BLaER1 treated with 17β-estradiol and CSF1 and Interleukin-3, amounts not matched to agents 10 nM and 100 nM (cell line): ENCODE measurements around the gene MAP2K7.
"Not testable (repeated sequence)": the region's sequence is repeated elsewhere in the genome, so short reads cannot be mapped to it uniquely, and the experiment has no call there.

Experiments
- H3K27ac ChIP-seq, 11 experiments: shearing (Covaris generic); formaldehyde crosslinking; 2 replicates each; pipeline ENCODE4 v1.8.1; 2022
- H3K27me3 ChIP-seq, 11 experiments: shearing (Covaris generic); formaldehyde crosslinking; 2 replicates each; pipeline ENCODE4 v1.8.1; 2022
- H3K36me3 ChIP-seq, 11 experiments: shearing (Covaris generic); formaldehyde crosslinking; 2 replicates each; pipeline ENCODE4 v1.8.1; 2022
- H3K4me1 ChIP-seq, 10 experiments: shearing (Covaris generic); formaldehyde crosslinking; 2 replicates each; pipeline ENCODE4 v1.8.1; 2022
- H3K4me2 ChIP-seq, 11 experiments: shearing (Covaris generic); formaldehyde crosslinking; 2 replicates each; pipeline ENCODE4 v1.8.1; 2022
- H3K4me3 ChIP-seq, 10 experiments: shearing (Covaris generic); formaldehyde crosslinking; 2 replicates each; pipeline ENCODE4 v1.8.1; 2022
- H3K9ac ChIP-seq, 11 experiments: shearing (Covaris generic); formaldehyde crosslinking; 2 replicates each; pipeline ENCODE4 v1.8.1; 2022
- H3K9me3 ChIP-seq, 11 experiments: shearing (Covaris generic); formaldehyde crosslinking; replicated peaks in 1 of 11; 2 replicates each; pipeline ENCODE4 v1.8.1; 2022
- H4K20me1 ChIP-seq, 11 experiments: shearing (Covaris generic); formaldehyde crosslinking; 2 replicates each; pipeline ENCODE4 v1.8.1; 2022
- Cebpa-rat ChIP-seq, 11 experiments: shearing (Covaris generic); IDR thresholded peaks; 2 replicates each; pipeline ENCODE4 v1.8.1; 2022

MAP2K7 gene

DNA sequence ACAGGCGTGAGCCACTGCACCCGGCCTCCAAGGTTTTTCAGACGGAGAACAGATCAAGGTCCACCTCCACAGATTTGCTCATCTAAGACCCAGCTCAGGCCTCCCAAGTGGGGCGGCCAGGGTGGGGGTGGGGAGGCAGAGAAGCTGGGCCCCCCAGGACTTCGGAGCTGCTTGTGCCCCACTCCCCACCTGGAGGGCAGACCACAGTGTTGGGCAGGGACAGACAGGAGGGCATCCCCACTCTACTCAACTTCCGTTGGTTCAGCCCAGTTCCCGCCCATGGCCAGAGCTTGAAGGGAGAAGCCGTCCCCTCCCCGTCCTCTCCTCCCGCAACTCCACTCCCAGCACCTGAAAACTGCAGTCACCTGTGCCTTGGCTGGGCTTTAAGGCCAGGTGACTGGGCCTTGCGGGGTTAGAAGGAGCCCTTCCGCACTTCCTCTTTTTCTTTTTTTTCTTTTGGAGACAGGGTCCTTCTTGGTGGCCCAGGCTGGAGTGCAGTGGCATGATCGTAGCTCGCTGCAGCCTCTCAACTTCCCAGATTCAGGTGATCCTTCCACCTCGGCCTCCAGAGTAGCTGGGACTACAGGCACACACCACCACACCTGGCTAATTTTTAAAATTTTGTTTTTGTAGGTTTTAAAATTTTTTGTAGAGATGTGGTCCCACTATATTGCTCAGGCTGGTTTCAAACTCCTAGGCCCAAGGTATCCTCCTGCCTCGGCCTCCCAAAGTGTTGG, 16.1 kb upstream of the MAP2K7 start:
- H3K27ac ChIP-seq: no peak overlapping the region
- H3K9ac ChIP-seq: no peak overlapping the region
- no peak for TF ChIP-seq Cebpa-rat (IDR thresholded peaks at IDR 0.05)
- H3K36me3 ChIP-seq: no peaks in the 10 kb centered on the region
- peaks cover 0 to 22% (median 16%) of the 10 kb centered on the region in 11 experiments; a peak in 14 of 22 replicates for H3K27me3 ChIP-seq
- no peak overlapping the region for H3K4me3 ChIP-seq
- no peaks in the 10 kb centered on the region for H3K9me3 ChIP-seq
- peaks cover 21 to 55% (median 40%) of the 10 kb centered on the region in 10 experiments for H3K4me1 ChIP-seq
- H3K4me2 ChIP-seq: no peak overlapping the region; a peak in 1 of 22 replicates
- H4K20me1 ChIP-seq: no peaks in the 10 kb centered on the region

DNA sequence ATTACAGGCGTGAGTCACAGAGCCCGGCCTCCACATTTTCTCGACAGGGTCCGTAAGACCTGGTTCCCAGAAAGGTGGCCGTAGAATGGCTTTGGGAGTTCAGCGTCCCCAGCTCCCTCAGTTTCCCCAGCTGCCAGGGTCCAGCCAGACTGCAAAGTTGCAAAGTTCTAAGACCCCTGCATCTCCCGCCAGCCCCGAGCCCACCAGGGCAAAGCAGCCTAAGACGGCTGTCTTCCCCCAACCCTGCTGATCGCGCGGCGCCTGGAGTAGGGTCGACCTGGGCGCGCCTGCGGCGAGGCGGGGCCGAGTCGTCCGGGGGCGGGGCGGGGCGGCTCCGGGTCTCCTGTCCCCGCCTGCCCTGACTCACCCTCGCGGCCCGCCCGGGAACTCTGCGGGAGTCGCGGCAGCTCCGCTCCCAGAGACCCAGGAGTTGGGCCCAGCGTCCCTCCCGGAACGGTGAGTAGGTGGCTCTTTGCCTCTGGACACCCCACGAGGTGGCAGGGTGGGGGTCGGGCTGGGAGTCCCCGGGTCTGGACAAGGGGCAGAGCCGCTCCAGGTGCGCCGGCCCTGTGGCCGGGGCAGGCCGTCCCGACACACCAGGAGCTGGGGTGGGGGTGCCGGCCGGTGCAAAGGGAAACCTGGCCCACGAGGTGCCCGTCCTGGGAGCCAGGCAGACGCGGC, 15.4 kb upstream of the MAP2K7 start, which contains the start of gene LRRC8E:
LRRC8E (plus strand) TSS at position 366 of the 681 bp plus-strand sequence. CDS start 7,094 bp downstream, outside the sequence.
- Histone ChIP-seq H3K4me3 (no peak within 1 kb of the TSS), H3K9me3 (no peaks in the 10 kb centered on the region), H3K9ac (no peak within 1 kb of the TSS), H3K36me3 (no peaks in the 10 kb centered on the region), H4K20me1 (no peaks in the 10 kb centered on the region), H3K27me3 (peaks cover 0 to 22% (median 16%) of the 10 kb centered on the region in 11 experiments; a peak in 14 of 22 replicates), H3K4me1 (peaks cover 18 to 56% (median 38%) of the 10 kb centered on the region in 10 experiments), H3K4me2 (no peak within 1 kb of the TSS; a peak in 1 of 22 replicates), H3K27ac (no peak within 1 kb of the TSS)
- no peak for TF ChIP-seq Cebpa-rat (IDR thresholded peaks at IDR 0.05)

DNA sequence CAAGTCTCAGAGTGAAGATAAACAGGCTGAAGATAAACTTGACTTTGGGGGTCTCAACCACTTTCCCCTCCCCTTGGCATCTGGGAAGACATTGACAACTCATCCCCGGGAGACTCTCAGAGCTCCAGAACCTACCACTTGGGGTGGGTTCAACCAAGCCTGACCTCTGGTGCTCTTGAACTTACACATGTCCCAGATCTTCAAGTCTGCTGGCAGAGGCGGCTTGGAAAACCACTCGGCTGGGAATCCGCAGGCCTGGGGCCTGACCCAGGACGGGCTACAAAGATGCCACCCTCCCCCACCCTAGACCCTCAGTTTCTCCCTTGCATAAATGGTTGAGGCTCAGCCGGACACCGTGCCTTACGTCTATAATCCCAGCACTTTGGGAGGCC, 14.9 kb upstream of the MAP2K7 start:
- no peaks in the 10 kb centered on the region for H4K20me1 ChIP-seq
- no peaks in the 10 kb centered on the region for H3K9me3 ChIP-seq
- no peak overlapping the region for H3K27ac ChIP-seq
- H3K4me3 ChIP-seq: no peak overlapping the region
- peaks cover 0 to 22% (median 16%) of the 10 kb centered on the region in 11 experiments; a peak in 14 of 22 replicates for H3K27me3 ChIP-seq
- no peak overlapping the region for H3K9ac ChIP-seq
- no peak overlapping the region for H3K4me2 ChIP-seq
- TF ChIP-seq Cebpa-rat (IDR thresholded peaks at IDR 0.05): no peak
- no peaks in the 10 kb centered on the region for H3K36me3 ChIP-seq
- peaks cover 12 to 56% (median 35%) of the 10 kb centered on the region in 10 experiments for H3K4me1 ChIP-seq

DNA sequence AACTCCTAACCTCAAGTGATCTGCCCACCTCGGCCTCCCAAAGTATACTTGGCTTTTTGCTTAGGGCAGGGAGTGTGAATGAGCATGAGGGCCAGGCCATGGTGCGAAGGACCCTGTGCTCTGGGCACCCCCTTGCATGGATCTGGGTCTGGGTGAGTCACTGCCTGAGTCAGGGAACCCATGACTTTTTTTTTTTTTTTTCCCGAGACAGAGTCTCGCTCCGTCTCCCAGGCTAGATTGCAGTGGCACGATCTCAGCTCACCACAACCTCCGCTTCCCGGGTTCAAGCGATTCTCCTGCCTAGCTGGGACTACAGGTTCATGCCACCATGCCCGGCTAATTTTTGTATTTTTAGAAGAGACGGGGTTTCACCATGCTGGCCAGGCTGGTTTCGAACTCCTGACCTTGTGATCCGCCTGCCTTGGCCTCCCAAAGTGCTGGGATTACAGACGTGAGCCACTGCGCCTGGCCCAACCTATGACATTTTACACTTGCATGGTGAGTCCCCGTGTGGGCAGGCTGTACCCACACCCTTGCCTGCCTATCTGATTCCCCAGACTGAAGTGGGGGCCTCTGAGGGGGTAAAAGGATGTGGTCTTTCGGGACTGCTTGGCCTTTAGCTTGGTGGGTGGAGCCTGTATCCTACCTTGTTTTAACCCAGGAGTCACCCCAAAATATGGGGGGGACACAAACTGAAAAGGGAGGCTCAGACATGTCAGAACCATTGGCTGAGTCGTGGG, 10.1 kb upstream of the MAP2K7 start:
- Histone ChIP-seq H3K4me1 (peaks cover 9 to 43% (median 29%) of the 10 kb centered on the region in 10 experiments), H3K27me3 (peaks cover 0 to 11% (median 7%) of the 10 kb centered on the region in 11 experiments; a peak in 14 of 22 replicates), H3K4me2 (0 out of 22 replicates have a peak overlapping the region, but pooled peaks of 1 of the 11 experiments have one; percentile 77)
- H4K20me1 ChIP-seq, H3K4me3 ChIP-seq, H3K27ac ChIP-seq, H3K36me3 ChIP-seq, H3K9ac ChIP-seq, H3K9me3 ChIP-seq: not testable (repeated sequence)

DNA sequence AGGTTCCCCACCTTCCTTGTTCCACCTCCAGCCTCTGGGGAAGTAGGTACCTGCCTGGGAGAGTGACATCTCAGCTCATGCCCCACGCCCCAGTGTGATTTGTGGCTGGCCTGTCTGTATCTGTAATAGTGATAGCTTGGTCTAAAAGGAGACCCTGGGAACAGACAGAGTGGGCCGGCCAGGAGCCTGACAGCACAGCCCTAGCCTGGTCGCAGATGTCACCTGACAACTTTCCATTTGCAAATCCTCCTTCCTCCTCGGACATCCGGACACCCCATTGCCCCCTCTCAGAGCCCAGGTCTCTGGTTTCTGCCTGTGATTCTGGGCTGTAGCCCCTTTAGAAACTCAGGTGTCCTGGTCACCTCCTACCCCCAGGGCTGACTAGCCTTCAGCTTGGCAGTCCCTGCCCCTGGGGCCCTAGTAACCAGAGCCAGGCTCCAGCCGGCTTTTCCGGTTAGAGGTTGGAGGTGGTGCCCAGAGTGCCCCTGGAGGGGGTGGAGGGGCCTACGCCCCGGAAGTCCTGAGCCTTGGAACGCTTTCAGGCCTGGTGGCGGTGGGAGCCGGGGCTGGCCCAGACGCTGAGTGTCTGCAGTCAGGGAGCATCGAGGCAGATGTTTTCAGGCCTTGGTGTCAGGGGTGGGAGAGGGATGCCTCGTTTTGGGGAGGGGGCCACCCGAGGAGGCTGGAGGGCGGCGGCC, 8.9 kb upstream of the MAP2K7 start:
- Histone ChIP-seq H3K27ac (no peak overlapping the region), H3K9ac (peak overlapping the region in 1 of 11 experiments; percentile 37; a peak in 1 of 22 replicates), H3K36me3 (no peaks in the 10 kb centered on the region), H4K20me1 (no peaks in the 10 kb centered on the region; a peak in 1 of 22 replicates), H3K4me2 (no peak overlapping the region), H3K27me3 (no peaks in the 10 kb centered on the region), H3K4me1 (peaks cover 9 to 43% (median 29%) of the 10 kb centered on the region in 10 experiments), H3K4me3 (no peak overlapping the region), H3K9me3 (no peaks in the 10 kb centered on the region)
- no peak for TF ChIP-seq Cebpa-rat (IDR thresholded peaks at IDR 0.05)

DNA sequence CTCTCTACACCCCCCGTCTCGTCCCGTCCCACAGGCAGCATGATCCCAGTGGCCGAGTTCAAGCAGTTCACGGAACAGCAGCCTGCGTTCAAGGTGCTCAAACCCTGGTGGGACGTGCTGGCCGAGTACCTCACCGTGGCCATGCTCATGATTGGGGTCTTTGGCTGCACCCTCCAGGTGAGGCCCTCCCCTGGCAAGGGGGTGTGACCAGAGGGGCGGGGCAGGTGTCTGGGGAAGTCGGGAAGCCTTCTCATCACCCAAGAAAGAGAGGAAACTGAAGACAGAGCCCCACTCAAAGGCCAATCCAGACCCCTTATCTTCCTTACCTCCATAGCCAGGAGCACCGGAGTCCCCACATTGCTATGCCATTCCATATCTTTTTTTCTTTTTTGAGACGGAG, 8.1 kb upstream of the MAP2K7 start:
- Histone ChIP-seq H4K20me1 (no peaks in the 10 kb centered on the region; a peak in 1 of 22 replicates), H3K36me3 (no peaks in the 10 kb centered on the region), H3K4me3 (no peak overlapping the region), H3K9ac (no peak overlapping the region), H3K4me1 (peaks cover 9 to 40% (median 29%) of the 10 kb centered on the region in 10 experiments), H3K9me3 (no peaks in the 10 kb centered on the region), H3K4me2 (no peak overlapping the region), H3K27me3 (no peaks in the 10 kb centered on the region), H3K27ac (no peak overlapping the region)
- TF ChIP-seq Cebpa-rat (IDR thresholded peaks at IDR 0.05): no peak

DNA sequence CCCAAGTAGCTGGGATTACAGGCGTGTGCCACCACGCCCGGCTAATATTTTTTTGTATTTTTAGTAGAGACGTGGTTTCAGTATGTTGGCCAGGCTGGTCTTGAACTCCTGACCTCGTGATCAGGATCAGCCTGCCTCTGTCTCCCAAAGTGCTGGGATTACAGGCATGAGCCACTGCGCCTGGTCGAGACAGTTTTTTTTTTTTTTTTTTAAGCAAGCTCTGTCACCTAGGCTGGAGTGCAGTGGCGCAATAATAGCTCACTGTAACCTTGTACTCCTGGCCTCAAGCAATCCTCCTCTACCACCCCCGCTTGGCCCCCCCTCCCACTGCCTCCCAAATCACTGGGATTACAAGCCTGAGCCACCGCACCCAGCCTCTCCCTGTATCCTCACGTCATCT, 6.4 kb upstream of the MAP2K7 start:
- Histone ChIP-seq H3K27me3 (no peaks in the 10 kb centered on the region), H3K9ac (no peak overlapping the region), H3K27ac (no peak overlapping the region), H3K4me3 (no peak overlapping the region), H3K4me2 (no peak overlapping the region), H3K4me1 (peaks cover 6 to 28% (median 17%) of the 10 kb centered on the region in 10 experiments; a peak in 19 of 20 replicates), H3K36me3 (no peaks in the 10 kb centered on the region), H3K9me3 (no peaks in the 10 kb centered on the region), H4K20me1 (no peaks in the 10 kb centered on the region; a peak in 1 of 22 replicates)
- TF ChIP-seq Cebpa-rat (IDR thresholded peaks at IDR 0.05): no peak

DNA sequence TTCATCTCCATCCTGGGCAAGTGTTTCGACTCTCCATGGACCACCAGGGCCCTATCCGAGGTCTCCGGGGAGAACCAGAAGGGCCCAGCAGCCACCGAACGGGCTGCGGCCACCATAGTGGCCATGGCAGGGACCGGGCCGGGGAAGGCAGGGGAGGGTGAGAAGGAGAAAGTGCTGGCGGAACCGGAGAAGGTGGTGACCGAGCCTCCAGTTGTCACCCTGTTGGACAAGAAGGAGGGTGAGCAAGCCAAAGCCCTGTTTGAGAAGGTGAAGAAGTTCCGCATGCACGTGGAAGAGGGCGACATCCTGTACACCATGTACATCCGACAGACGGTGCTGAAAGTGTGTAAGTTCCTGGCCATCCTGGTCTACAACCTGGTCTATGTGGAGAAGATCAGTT, 4.7 kb upstream of the MAP2K7 start:
- Histone ChIP-seq H3K4me2 (no peak overlapping the region), H3K27me3 (no peaks in the 10 kb centered on the region), H3K36me3 (no peaks in the 10 kb centered on the region), H3K9me3 (no peaks in the 10 kb centered on the region), H4K20me1 (no peaks in the 10 kb centered on the region; a peak in 2 of 22 replicates), H3K27ac (no peak overlapping the region), H3K9ac (no peak overlapping the region), H3K4me1 (peaks cover 10 to 29% (median 14%) of the 10 kb centered on the region in 10 experiments), H3K4me3 (no peak overlapping the region)
- TF ChIP-seq Cebpa-rat (IDR thresholded peaks at IDR 0.05): no peak
